ENCODE results near the gene PTCD3.

Gene PTCD3

DNA sequence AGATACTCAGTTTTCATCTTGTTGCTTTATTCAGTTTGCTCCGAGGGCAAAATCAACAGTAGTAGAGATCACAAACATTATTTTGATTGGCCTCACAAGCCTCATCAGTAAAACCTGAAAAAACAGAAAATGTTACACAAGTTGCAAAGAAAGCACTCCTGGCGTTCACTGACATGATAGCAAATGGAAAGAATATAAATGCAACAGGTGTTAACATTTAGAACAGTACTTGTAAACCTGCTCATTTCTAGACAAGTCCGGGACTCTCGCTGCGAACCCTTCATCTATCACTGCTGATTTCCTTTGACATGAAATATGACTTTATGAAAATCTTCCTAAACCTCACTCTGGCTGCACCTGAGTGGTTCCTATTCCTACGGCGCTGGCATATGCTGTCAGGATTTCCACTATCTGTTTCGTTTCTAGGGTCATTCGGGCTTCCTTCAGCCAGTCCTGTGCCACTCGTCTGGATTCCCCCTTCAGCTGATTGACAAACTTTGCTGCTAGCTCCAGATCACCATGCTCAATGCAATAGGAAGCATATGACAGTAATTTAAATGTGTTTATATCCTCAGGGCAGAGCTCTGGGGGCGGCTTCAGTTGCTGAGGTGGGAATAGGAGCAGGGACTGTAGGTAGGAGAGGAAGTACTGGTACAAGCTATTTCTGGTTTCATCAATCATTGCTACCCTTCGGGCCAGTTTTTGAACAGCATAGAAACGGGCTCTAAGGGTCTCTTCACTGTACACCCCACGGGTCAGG is 38.1 kb downstream of the PTCD3 start:
- no peak for DNase-seq (ENCODE audit: low spot score)

DNA sequence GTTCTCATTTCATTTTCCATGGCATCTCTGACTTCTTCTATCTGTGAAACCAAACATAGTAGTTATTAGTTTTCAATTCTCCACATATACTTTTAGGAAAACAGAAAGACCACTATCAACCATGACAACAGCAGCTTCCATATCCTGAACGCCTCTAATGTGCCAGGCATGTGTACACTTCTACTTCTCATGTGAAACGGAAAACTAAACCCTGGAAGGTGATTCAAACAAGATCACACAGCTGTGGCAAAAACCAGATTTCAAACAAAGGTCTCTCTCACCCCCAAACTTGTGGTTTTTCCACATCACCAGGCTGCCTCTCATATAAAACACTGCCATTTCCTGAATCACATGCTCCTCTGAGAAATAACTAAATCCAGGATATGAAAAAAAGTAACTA is 41.8 kb downstream of the PTCD3 start:
- DNase-seq (ENCODE audit: low spot score), result no peak

DNA sequence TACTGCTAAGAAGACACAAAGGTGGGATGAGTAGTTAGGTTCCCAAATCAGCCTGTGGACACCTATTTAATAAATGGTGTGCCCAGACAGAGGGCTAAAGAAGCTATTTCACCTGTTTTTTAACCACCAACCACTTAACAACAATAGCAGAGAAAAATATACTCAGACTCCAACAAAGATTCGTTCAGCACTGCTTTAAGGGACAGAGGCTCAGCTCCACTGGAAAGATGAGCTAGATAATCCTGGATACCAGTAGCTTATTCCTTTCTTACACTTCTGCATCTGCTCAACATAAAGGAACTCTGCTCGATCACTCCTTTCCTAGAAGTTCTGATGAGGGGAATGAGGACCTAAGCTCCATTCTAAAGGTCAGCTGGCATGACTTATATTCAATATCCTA is 44.5 kb downstream of the PTCD3 start:
- no peak for DNase-seq (ENCODE audit: low spot score)

DNA sequence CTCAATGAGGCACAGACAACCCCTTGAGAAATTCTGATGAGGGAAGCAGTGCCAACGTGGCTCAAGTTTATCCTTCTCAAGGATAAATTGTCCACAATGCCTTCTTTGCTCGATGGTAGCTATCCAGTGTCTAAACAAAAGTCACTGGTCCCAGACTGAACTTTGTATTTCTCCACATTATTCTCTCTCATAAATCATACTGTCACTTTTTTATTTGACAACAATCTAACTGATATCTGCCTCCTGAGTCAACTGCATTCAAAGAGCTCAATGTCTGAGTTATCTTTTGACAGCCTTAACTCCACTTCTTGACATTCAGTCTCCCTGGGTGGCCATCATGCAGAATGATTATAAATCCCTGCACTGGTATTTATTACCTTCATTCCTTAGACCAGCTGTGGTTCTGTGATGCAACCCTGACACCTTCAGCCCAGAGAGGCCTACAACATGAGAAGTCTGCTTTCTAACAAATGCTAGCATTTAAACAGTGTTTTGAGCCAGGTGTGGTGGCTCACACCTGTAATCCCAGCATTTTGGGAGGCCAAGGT is 51.0 kb downstream of the PTCD3 start:
- DNase-seq (ENCODE audit: low spot score), result no peak

DNA sequence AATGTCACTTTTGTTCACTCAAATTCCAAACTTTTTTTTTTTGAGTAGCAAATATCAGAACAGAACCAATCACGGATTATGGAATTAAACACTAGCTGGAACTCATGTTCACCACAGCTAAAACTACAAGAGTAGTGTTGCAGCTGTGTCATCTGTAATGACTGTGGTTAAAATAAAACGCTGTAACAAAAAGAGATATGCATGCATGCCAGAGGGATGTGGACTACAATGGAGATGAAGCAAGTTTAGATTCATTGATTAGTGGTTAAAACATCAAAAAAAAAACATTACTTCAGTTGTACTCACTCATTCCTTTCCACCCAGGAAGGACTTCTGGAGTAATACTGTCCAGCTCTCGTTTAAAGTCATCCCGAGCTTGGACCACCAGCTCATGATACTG is 52.3 kb downstream of the PTCD3 start:
- no peak for DNase-seq (ENCODE audit: low spot score)

DNA sequence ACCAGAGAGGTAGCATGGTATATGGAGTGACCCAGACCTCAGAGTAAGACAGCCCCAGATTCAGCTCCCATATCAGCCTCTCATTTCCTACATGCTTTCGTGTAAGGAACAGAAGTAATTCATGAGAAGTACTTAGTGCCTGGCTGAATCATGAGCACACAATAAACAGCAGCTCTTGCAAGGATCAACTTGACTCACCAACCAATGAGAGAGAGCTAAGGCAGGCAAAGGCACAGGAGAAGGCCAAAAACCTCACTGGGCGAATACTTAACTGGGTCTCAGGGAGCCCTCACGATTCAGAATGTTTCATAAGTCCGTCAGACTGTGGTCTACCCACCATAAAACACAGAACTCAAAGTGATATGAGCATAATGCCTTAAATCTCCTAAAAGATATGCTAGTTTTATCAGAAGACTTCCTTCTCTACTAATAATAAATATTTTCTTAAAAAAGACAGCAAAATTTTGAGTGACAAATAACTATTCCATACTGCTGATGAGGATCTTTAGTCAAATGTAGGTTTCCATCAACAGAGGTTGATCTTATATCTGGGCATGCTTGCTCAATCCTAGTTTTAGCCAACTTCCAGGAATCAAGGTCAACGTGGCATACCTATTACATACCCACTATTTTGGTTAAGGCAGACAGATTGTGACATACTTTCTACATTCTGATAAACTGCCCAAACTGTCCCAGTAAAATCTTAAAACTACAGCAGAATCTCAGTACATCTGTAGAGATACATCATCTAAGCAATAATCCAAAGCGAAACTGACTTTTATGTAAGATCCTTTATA is 54.3 kb downstream of the PTCD3 start:
- no peak for DNase-seq (ENCODE audit: low spot score)

DNA sequence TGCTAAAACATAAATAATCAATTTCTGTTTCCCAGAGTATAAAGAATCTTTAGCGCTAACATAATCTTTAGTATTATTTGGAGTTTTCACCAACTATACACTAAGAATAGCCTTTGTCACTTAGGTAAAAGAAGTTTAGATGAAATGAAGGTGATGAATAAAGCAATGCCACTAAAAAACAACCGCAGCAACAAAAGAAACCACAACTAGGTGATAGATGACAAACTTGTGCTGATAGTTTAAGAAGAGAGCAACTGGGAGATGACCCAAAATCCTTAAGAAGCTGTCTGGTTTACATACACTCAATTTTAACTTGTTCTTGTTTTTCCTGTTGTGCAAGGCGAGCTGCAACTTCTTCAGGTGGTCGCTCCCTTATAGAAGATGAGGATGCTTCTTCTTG is 64.4 kb downstream of the PTCD3 start:
- no peak for DNase-seq (ENCODE audit: low spot score)

DNA sequence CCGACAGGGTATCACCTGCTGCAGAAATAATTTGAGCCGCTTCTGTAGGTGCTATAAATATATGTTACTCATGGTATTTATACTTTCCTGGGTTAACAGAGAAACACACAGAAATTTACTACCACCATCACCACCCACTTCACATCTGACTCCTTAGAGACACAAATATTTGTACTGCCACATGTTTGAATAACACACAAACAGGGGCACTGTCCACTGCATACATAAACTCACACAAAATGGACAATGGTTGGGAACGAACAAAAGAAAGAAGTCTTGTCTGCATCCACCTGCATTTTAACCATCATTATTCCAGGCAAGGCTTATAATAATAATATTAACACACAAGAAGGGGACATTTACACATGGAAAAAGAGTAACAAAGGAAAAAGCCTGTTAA is 65.3 kb downstream of the PTCD3 start:
- DNase-seq (ENCODE audit: low spot score), result no peak

DNA sequence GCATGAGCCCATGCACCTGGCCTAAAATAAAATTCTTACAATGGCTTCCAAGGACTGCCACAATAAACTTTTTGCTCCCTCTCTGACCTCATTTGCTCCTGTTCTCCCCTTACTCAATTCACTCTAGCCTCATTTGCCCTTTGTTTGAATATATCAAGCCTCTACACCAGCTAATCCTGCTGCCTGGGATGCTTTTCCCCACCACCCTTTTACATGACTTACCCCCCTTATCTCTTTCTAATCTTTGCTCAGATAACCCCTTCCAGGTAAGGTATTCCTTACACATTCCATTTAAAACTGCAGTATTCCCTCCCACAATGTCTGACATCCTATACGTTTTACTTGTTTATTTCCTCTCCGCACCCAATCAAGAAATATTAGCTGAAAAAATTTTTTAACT is 66.6 kb downstream of the PTCD3 start:
- DNase-seq (ENCODE audit: low spot score), result no peak

DNA sequence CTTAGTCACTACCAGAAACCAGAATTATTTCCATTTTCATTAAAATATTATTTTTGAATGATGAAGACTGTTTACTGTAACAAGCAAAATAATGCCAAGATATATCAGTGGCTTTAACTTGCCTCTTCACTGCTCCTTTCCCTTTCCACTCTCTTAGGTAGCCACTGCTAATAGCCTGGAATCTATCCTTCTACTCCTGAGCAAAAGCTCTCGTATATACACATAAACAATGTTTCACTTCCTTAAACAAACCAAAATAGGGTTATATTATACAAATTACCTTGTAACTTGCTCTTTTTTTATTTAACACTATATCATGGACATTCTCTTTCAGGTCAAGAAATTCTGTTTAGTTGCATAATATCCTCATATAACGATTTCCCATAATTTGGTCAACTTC is 68.4 kb downstream of the PTCD3 start:
- no peak for DNase-seq (ENCODE audit: low spot score)

DNA sequence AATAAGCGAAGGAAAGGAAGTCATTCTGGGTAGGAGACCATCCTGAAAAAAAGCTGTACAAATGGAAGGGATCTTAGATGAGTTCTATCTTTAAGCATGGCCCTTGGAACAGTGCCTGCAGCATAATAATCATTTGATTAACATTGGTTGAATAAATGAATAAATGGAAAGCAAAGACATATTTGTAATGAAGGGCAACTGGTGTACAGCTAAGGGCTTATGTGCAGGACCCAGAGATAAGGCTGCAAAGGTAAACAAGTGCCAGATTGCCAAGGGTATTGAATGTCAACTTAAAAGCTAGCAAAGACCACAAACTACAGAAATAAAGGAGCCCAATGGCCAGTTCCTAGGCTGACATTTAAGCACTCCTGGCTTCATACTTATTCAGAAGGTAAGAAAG is 69.8 kb downstream of the PTCD3 start:
- no peak for DNase-seq (ENCODE audit: low spot score)

DNA sequence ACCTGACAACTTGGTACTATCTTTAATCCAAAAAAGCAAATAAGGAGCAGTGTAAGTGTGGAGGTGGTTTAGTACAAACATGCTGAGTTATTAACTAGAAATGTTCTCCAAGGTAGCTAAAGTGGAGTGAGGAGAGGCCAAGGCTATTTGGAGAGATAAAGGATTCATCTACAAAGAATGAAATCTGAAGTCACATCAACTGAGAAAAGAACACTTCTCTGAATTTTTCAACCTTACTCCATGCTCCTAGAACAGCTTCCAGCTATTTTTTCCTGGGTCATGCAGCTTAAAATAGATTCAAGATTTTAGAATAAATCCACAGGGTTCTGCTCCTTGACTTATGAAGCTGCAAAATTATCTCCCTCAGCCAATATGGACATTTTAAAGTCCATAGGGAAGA is 70.6 kb downstream of the PTCD3 start:
- no peak for DNase-seq (ENCODE audit: low spot score)

DNA sequence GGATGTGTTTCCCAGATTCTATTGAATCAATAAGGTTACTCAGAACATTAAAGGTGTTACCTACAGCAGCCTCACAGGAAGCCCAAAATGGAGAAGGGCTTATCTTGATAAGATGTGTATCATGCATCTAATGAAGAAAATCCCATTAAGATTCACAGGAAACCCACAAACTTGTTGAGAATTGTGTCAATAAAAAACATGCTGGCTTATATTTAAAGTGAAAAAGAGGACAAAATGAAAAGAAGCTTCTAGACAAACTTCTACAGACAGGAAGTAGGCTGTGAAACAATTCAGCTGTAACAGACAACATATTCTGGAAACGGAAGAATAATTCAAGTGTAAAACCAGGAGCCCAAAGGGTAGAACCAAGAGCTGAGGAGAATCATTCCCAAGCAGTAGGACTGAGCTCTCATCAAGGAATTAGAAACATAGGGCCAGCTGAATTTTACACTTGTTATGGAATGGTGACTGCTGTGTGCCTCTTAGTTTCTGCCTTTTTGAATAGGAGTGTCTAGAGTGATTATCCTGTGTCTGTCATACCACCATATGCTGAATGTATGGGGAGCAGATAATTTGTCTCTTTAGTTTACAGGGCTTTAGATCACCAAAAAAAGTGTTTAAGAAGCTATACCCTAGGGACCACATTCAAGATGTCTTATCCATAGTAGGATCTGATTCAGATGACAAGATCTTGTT is 79.6 kb downstream of the PTCD3 start:
- no peak for DNase-seq (ENCODE audit: low spot score)

DNA sequence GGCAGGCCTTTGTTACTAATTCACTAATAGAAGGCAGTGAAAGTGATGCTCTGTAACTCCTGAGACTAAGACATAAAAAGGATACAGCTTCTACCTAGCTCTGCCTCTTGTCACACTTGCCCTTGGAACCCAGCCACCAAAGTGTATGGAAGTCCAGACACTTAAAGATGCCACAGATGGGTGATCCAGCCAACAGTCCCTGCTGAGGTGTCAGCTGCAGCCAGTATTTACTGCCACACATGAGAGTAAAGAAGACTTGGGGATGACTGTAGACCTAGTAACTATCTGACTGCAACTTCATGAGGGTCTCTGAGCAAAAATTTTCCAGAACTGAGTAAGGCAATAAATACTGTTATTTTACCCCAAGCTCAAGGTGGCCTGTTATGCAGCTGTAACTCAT is 80.4 kb downstream of the PTCD3 start:
- DNase-seq (ENCODE audit: low spot score), result no peak

DNA sequence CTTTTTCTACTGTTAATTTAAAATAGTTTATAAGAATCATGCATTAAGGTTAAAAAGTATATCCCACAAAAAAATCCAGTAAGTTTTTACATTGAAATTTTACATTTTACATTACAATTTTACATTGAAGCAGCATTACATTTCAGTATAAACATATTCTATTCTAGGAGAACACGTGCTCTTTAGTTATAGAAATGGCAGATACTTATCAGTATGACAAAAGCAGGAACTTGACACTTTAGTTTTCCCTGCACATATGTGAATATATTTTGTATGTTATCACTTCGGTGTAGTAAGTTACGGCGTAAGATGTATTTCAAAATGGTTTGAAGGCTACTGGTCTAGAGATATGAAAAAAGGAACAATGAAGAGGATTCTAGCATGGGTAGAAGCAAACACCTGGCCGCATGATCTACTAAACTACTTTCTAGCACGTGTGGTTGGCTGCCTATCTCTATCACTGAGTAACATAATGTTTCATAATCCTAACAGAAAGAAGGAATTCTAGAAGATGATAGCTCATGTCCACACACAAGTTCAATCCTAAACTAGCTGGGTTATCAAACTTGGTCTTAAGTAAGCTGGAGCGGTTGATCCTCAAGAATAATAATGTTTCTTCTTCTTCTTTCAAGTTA is 83.9 kb downstream of the PTCD3 start:
- no peak for DNase-seq (ENCODE audit: low spot score)
